Measurements from ENCODE around the gene PLCH2. TPM values are rescaled to one million over a fixed set of nuclear protein-coding genes. Genes with fewer than 3 reads are reported as not detected.
"Not testable (repeated sequence)": the region's sequence is repeated elsewhere in the genome, so short reads cannot be mapped to it uniquely, and the experiment has no call there.

The PLCH2 gene
- total RNA-seq, 1 experiment from 2014 or later = not detected

DNA sequence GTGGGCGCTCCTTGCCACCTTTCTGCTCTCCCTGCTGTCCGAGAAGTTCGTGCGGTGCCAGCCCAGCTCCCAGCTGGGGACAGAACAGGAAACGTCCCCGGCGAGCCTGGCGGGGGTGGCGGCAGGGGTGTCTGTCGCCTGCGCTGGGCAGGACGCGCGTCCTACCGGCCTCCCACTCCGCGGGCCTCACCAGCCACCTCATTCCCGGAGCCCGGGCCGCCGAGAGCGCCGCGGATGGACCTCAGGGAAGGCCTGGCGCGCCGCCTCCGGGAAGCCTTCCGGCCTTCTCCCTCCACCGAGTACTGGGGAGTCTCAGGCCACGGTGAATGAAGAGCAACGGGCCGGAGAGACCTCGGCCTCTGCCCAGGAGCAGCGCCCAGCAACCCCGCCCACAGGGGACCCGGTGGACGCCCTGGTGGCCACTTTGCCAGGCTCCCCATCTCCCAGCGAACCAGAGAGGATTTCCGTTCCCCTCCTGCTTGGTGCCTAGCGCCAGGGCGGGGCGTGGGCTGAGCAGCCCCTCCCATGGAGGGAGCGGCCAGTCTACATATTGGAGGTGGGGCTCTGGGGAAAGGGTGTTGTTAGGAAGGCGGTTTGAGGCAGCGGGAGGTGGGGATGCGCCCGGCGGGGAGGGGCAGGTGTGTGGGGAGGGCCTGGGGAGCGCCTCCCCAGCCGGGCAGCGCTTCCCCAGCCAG is 70.6 kb downstream of the PLCH2 start:
- no peaks in the 10 kb centered on the region for H3K9me3 ChIP-seq (ENCODE audit: low read depth, low read length, poor library complexity, severe bottlenecking)
- H3K36me3 ChIP-seq (ENCODE audit: insufficient read depth, low read length, poor library complexity, severe bottlenecking) = no peaks in the 10 kb centered on the region
- 0 out of 2 replicates have a peak, but pooled peaks have one; percentile 25 for TF ChIP-seq CTCF (conservative IDR thresholded peaks at IDR 0.05; ENCODE audit: low read depth, low read length)
- TF ChIP-seq EZH2 (IDR thresholded peaks at IDR 0.05; ENCODE audit: borderline replicate concordance, low read depth, low read length, poor library complexity, severe bottlenecking) = no peak
- ChIA-PET CTCF (interaction anchor here (0.5 to 1.0 kb wide), 5 partner anchors 16 to 132 kb away, joined by 3 to 8 read pairs (median 4); partner anchors contain the start of gene PANK4), POLR2A (ENCODE audit: low non-redundant PET) (interaction anchor here (0.5 to 0.6 kb wide), 2 partner anchors 20 to 357 kb away, joined by 3 to 6 read pairs; partner anchors contain the start of gene PANK4)
- H3K4me1 ChIP-seq (ENCODE audit: insufficient read depth, low read length, poor library complexity, severe bottlenecking) = peaks cover 24% of the 10 kb centered on the region
- BruUV-seq (replicated peaks) = no TSS peak
- no peaks in the 10 kb centered on the region for H3K27me3 ChIP-seq (replicated peaks; ENCODE audit: insufficient read depth, low read depth, low read length, poor library complexity)
- peak; percentile 91 for DNase-seq (ENCODE audit: low spot score)
- peak overlapping the region; percentile 76 for H3K27ac ChIP-seq (ENCODE audit: low read depth, low read length, poor library complexity, severe bottlenecking)
- peak overlapping the region; percentile 49 for H3K4me3 ChIP-seq (ENCODE audit: low read depth, low read length, poor library complexity, severe bottlenecking)
- intact Hi-C loops (cut with micrococcal nuclease; ENCODE audit: unreplicated experiment) = loop anchor here (5.0 kb wide), 1 partner anchor 349 kb away; no protein-coding TSS in a partner anchor

DNA sequence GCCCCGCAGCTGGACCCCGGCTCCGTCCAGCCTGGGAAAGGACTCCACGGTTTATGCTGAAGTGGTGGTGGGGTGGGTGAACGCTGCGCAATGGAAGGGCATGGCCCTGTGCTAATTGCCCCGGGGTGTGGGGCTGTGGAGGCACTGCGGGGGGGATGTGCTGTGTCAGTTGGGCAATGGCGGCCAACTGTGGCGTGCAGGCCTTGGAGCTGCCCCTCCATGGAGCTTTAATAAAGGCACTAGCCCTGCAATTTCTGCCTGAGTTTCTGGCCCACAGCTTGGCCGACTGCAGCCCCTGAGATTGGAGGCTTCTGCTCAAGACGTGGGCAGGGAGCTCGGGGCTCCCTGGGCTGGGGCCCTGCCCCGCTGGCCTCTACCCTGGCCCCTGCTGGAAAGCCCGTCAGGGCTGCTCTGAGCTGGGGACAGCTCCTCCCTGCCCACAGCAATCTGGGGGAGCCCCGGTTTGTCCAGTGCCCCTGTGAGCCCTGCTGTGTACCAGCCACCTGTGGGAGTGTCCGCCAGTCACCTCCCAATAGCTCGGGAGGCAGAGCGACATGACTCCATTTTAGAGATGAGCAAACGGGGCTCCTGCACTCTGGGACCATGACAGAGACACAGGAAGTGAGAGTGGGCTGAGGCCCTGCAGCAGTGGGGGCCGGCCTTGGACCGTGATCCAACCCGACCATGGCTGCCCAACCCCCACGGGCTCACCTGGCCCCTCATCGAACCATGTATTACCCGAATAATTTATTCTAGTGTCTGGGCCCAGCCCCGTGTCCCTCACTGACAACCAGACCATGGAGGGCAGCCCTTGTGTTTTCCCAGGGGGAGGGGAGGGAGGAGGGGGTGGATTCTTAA is 71.3 kb downstream of the PLCH2 start:
- TF ChIP-seq EZH2 (IDR thresholded peaks at IDR 0.05; ENCODE audit: borderline replicate concordance, low read depth, low read length, poor library complexity, severe bottlenecking) = no peak
- TF ChIP-seq CTCF (conservative IDR thresholded peaks at IDR 0.05; ENCODE audit: low read depth, low read length) = no peak
- H3K36me3 ChIP-seq (ENCODE audit: insufficient read depth, low read length, poor library complexity, severe bottlenecking) = no peaks in the 10 kb centered on the region
- H3K9me3 ChIP-seq (ENCODE audit: low read depth, low read length, poor library complexity, severe bottlenecking) = no peaks in the 10 kb centered on the region
- intact Hi-C loops (cut with micrococcal nuclease; ENCODE audit: unreplicated experiment) = loop anchor here (1.0 to 5.0 kb wide), 2 partner anchors 133 to 350 kb away; no protein-coding TSS in a partner anchor
- BruUV-seq (replicated peaks) = no TSS peak
- H3K27ac ChIP-seq (ENCODE audit: low read depth, low read length, poor library complexity, severe bottlenecking) = peak overlapping the region; percentile 76
- no peaks in the 10 kb centered on the region for H3K27me3 ChIP-seq (replicated peaks; ENCODE audit: insufficient read depth, low read depth, low read length, poor library complexity)
- H3K4me1 ChIP-seq (ENCODE audit: insufficient read depth, low read length, poor library complexity, severe bottlenecking) = peaks cover 24% of the 10 kb centered on the region
- peak; percentile 36 for DNase-seq (ENCODE audit: low spot score)
- ChIA-PET CTCF (interaction anchor here (1.0 kb wide), 1 partner anchor 133 kb away, joined by 8 read pairs; no protein-coding TSS in a partner anchor), POLR2A (ENCODE audit: low non-redundant PET) (no interaction called here)
- H3K4me3 ChIP-seq (ENCODE audit: low read depth, low read length, poor library complexity, severe bottlenecking) = peak overlapping the region; percentile 49

DNA sequence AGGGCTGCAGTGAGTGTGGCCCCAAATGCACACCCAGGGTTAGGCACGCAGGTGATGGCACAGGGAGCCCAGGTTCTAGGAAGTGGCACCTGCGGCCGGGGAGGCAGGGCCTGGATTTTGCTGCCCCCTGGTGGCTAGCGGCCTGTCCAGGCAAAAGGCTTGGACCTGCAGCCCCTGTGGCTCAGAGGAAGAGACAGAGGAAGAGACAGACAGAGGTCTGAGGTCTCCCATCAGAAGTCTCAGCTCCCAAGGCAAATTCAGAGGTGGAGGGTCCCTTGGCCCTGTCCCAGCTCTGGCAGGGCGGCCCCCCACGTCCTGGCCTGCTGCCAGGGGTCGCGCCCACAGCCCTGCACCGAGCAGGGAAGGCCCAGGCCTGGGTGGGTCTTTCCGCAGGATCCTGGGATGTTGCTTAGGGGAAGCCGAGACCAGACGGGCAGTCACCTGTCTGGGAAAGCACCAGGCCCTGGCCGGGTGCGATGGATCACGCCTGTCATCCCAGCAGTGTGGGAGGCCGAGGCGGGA is 72.0 kb downstream of the PLCH2 start:
- Histone ChIP-seq H3K36me3 (ENCODE audit: insufficient read depth, low read length, poor library complexity, severe bottlenecking) (no peaks in the 10 kb centered on the region), H3K27me3 (replicated peaks; ENCODE audit: insufficient read depth, low read depth, low read length, poor library complexity) (no peaks in the 10 kb centered on the region), H3K9me3 (ENCODE audit: low read depth, low read length, poor library complexity, severe bottlenecking) (no peaks in the 10 kb centered on the region), H3K27ac (ENCODE audit: low read depth, low read length, poor library complexity, severe bottlenecking) (peak overlapping the region; percentile 56), H3K4me3 (ENCODE audit: low read depth, low read length, poor library complexity, severe bottlenecking) (no peak overlapping the region), H3K4me1 (ENCODE audit: insufficient read depth, low read length, poor library complexity, severe bottlenecking) (peaks cover 24% of the 10 kb centered on the region)
- POLR2A ChIA-PET (ENCODE audit: low non-redundant PET) = no interaction called here
- intact Hi-C loops (cut with micrococcal nuclease; ENCODE audit: unreplicated experiment) = loop anchor here (1.0 to 5.0 kb wide), 2 partner anchors 134 to 351 kb away; no protein-coding TSS in a partner anchor
- CTCF ChIA-PET = interaction anchor here (0.6 kb wide), 1 partner anchor 1067 kb away, joined by 5 read pairs; no protein-coding TSS in a partner anchor
- peak; percentile 77 for DNase-seq (ENCODE audit: low spot score)
- BruUV-seq (replicated peaks) = no TSS peak
- peak; percentile 95 for TF ChIP-seq CTCF (conservative IDR thresholded peaks at IDR 0.05; ENCODE audit: low read depth, low read length)
- TF ChIP-seq EZH2 (IDR thresholded peaks at IDR 0.05; ENCODE audit: borderline replicate concordance, low read depth, low read length, poor library complexity, severe bottlenecking) = no peak

GRCh38 chr1:2549367-2550029 is 73.4 kb downstream of the PLCH2 start:
- BruUV-seq (replicated peaks); H3K36me3 ChIP-seq (ENCODE audit: insufficient read depth, low read length, poor library complexity, severe bottlenecking); DNase-seq (ENCODE audit: low spot score); CTCF ChIA-PET; H3K27me3 ChIP-seq (replicated peaks; ENCODE audit: insufficient read depth, low read depth, low read length, poor library complexity); H3K9me3 ChIP-seq (ENCODE audit: low read depth, low read length, poor library complexity, severe bottlenecking); H3K27ac ChIP-seq (ENCODE audit: low read depth, low read length, poor library complexity, severe bottlenecking); POLR2A ChIA-PET (ENCODE audit: low non-redundant PET); H3K4me3 ChIP-seq (ENCODE audit: low read depth, low read length, poor library complexity, severe bottlenecking): not testable (repeated sequence)
- intact Hi-C loops (cut with micrococcal nuclease; ENCODE audit: unreplicated experiment) = loop anchor here (5.0 to 10.0 kb wide), 2 partner anchors 352 to 875 kb away; no protein-coding TSS in a partner anchor
- H3K4me1 ChIP-seq (ENCODE audit: insufficient read depth, low read length, poor library complexity, severe bottlenecking) = peaks cover 24% of the 10 kb centered on the region

Measured in A673 (cell line).